Measurements from ENCODE around the gene HDAC9.

GRCh38 chr7:18497082-18497481, 1.5 kb downstream of the HDAC9 start:
- TF ChIP-seq CTCF (IDR thresholded peaks at IDR 0.05) (no peak), POLR2A (IDR thresholded peaks at IDR 0.05) (no peak), EP300 (IDR thresholded peaks at IDR 0.05) (no peak), POLR2AphosphoS5 (IDR thresholded peaks at IDR 0.05) (no peak)
